Glomerular endothelial cell (primary cell): Measurements from ENCODE around the gene TMEM161A. TPM values are rescaled to one million over a fixed set of nuclear protein-coding genes. Genes with fewer than 3 reads are reported as not detected.
"Not testable (repeated sequence)": the region's sequence is repeated elsewhere in the genome, so short reads cannot be mapped to it uniquely, and the experiment has no call there.

ENCODE experiments used
- DNase-seq: peaks from one replicate; pipeline ENCODE4 v3.0.0-alpha.2; 2011; ENCODE audit warnings: low read depth, low spot score; ENCODE audit errors: extremely low read depth
- total RNA-seq: library from RNA; depleted of rRNA; stranded (reverse); fragments of >200 nt; gene quantifications from 2 replicates; pipeline ENCODE4 v1.2.3, GENCODE V29; 2015

The TMEM161A gene
- total RNA-seq, 1 donor from 2014 or later, result 22.0 TPM

- no peak for DNase-seq
These were observed 14.9 kb downstream of the TMEM161A start for GRCh38 chr19:19123386-19123785.

GRCh38 chr19:19122902-19123301, 15.4 kb downstream of the TMEM161A start:
- DNase-seq, result no peak

GRCh38 chr19:19121371-19121770, 16.9 kb downstream of the TMEM161A start:
- no peak for DNase-seq

- DNase-seq, result no peak
These were observed 17.7 kb downstream of the TMEM161A start for GRCh38 chr19:19120308-19121231.

GRCh38 chr19:19119325-19120237, 18.7 kb downstream of the TMEM161A start:
- DNase-seq, result no peak

- no peak for DNase-seq
These were observed 22.3 kb downstream of the TMEM161A start for GRCh38 chr19:19115954-19116353.

- no peak for DNase-seq
These were observed 25.1 kb downstream of the TMEM161A start for GRCh38 chr19:19113040-19113626.

- DNase-seq, result no peak
These were observed 26.2 kb downstream of the TMEM161A start for GRCh38 chr19:19111967-19112580.

GRCh38 chr19:19111136-19111835, 27.0 kb downstream of the TMEM161A start:
- DNase-seq, result no peak

GRCh38 chr19:19110410-19111135, 27.7 kb downstream of the TMEM161A start:
- DNase-seq, result no peak

- no peak for DNase-seq
These were observed 28.7 kb downstream of the TMEM161A start for GRCh38 chr19:19109601-19110000.

- no peak for DNase-seq
These were observed 30.6 kb downstream of the TMEM161A start for GRCh38 chr19:19107654-19108053.

GRCh38 chr19:19106938-19107337, 31.3 kb downstream of the TMEM161A start:
- not testable (repeated sequence) for DNase-seq

GRCh38 chr19:19106056-19106551, 32.2 kb downstream of the TMEM161A start:
- DNase-seq, result no peak

- no peak for DNase-seq
These were observed 32.8 kb downstream of the TMEM161A start for GRCh38 chr19:19105365-19106055.

- DNase-seq, result no peak
These were observed 35.1 kb downstream of the TMEM161A start for GRCh38 chr19:19103167-19103566.

- DNase-seq, result not testable (repeated sequence)
These were observed 35.7 kb downstream of the TMEM161A start for GRCh38 chr19:19102566-19102965.

- no peak for DNase-seq
These were observed 36.7 kb downstream of the TMEM161A start for GRCh38 chr19:19101540-19101939.
